Osteocyte (in vitro differentiated cells): ENCODE data around the gene CD3E. TPM values are rescaled to one million over a fixed set of nuclear protein-coding genes. Genes with fewer than 3 reads are reported as not detected.
A peak's percentile ranks its signal among the peaks of the same experiment; 100 is the strongest.

Experiments used
- DNase-seq: peaks from one replicate; pipeline ENCODE4 v3.0.0; 2021; ENCODE audit warnings: mixed read lengths; ENCODE audit not compliant: unreplicated experiment; ENCODE audit errors: extremely low spot score
- H3K27ac Mint-ChIP-seq: one replicate; pipeline ENCODE4 v1.8.0; 2021; ENCODE audit warnings: mild to moderate bottlenecking, mixed read lengths; ENCODE audit not compliant: unreplicated experiment
- H3K27me3 Mint-ChIP-seq: one replicate; pipeline ENCODE4 v1.8.0; 2021; ENCODE audit warnings: mixed read lengths; ENCODE audit not compliant: unreplicated experiment
- H3K36me3 Mint-ChIP-seq: one replicate; pipeline ENCODE4 v1.8.0; 2021; ENCODE audit warnings: mixed read lengths; ENCODE audit not compliant: unreplicated experiment
- H3K4me1 Mint-ChIP-seq: one replicate; pipeline ENCODE4 v1.8.0; 2021; ENCODE audit warnings: mixed read lengths; ENCODE audit not compliant: unreplicated experiment
- H3K4me3 Mint-ChIP-seq: one replicate; pipeline ENCODE4 v1.8.0; 2021; ENCODE audit warnings: mild to moderate bottlenecking, moderate library complexity, mixed read lengths; ENCODE audit not compliant: unreplicated experiment
- H3K9me3 Mint-ChIP-seq: one replicate; pipeline ENCODE4 v1.8.0; 2021; ENCODE audit warnings: mixed read lengths; ENCODE audit not compliant: unreplicated experiment
- total RNA-seq: library from RNA; stranded (reverse); gene quantifications from 2 replicates; pipeline ENCODE4 v1.2.1, GENCODE V29; 2021
- TF ChIP-seq, protein P1 (sequence below): fragments of 200-600 bp; sonication (generic); IDR thresholded peaks from 2 replicates; pipeline ENCODE4 v1.5.0; 2021; ENCODE audit warnings: antibody characterized with exemption, mild to moderate bottlenecking, moderate library complexity

The CD3E gene
- total RNA-seq, 1 donor from 2014 or later, result not detected

DNA sequence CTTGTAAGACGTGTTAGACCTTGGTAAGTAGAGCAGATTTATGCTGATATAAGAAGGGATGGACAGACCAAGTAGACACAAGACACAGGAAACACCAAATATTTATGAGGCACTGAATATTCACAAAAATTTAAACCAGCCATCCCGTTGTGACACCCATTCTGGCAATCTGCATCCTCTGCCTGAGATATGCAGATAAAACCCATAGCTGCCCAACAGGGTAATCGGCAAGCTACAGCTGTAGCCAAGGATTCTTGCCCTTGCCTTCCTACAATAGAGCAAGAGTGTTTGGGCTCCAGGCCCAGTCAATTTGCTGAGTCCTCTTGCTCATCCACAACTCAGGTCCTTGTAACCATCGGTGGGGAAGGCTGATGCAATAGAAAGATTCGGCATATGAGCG, 21.9 kb upstream of the CD3E start:
- TF ChIP-seq, protein P1, sequence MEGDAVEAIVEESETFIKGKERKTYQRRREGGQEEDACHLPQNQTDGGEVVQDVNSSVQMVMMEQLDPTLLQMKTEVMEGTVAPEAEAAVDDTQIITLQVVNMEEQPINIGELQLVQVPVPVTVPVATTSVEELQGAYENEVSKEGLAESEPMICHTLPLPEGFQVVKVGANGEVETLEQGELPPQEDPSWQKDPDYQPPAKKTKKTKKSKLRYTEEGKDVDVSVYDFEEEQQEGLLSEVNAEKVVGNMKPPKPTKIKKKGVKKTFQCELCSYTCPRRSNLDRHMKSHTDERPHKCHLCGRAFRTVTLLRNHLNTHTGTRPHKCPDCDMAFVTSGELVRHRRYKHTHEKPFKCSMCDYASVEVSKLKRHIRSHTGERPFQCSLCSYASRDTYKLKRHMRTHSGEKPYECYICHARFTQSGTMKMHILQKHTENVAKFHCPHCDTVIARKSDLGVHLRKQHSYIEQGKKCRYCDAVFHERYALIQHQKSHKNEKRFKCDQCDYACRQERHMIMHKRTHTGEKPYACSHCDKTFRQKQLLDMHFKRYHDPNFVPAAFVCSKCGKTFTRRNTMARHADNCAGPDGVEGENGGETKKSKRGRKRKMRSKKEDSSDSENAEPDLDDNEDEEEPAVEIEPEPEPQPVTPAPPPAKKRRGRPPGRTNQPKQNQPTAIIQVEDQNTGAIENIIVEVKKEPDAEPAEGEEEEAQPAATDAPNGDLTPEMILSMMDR, result no peak
- DNase-seq, result peak; percentile 32
- H3K27me3 Mint-ChIP-seq, result peaks cover 30% of the 10 kb centered on the region
- H3K9me3 Mint-ChIP-seq, result no peaks in the 10 kb centered on the region
- H3K4me1 Mint-ChIP-seq, result no peaks in the 10 kb centered on the region
- no peaks in the 10 kb centered on the region for H3K36me3 Mint-ChIP-seq
- H3K27ac Mint-ChIP-seq, result no peak overlapping the region
- H3K4me3 Mint-ChIP-seq, result no peak overlapping the region

DNA sequence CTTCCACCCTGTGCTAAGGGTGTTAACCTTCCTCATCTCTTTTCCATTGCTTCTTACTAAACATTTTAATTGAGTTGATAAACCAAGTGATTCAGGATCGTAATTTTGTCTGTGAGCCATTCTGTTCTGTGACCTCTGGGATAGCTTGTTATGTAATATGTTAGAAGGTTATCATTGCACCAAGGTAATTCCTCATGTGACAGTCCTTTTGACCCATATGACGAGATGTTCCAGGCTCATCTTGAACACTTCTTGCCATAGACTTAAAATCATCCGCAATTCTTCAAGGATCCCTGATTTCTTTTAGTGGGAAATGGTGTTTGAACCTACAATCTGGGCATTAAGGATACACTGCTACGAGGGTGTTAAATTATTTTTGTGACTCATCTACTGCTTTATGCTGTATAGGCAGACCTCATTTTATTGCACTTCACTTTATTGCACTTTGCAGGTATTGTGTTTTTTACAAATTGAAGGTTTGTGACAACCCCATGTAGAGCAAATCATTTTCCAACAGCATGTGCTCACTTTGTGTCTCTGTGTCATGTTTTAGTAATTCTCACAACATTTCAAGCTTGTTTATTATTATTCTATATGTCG, 21.4 kb upstream of the CD3E start:
- Mint-ChIP-seq H3K36me3 (no peaks in the 10 kb centered on the region), H3K4me3 (no peak overlapping the region), H3K27ac (no peak overlapping the region), H3K9me3 (no peaks in the 10 kb centered on the region), H3K27me3 (peaks cover 30% of the 10 kb centered on the region), H3K4me1 (no peaks in the 10 kb centered on the region)
- no peak for DNase-seq
- TF ChIP-seq, protein P1, result no peak

DNA sequence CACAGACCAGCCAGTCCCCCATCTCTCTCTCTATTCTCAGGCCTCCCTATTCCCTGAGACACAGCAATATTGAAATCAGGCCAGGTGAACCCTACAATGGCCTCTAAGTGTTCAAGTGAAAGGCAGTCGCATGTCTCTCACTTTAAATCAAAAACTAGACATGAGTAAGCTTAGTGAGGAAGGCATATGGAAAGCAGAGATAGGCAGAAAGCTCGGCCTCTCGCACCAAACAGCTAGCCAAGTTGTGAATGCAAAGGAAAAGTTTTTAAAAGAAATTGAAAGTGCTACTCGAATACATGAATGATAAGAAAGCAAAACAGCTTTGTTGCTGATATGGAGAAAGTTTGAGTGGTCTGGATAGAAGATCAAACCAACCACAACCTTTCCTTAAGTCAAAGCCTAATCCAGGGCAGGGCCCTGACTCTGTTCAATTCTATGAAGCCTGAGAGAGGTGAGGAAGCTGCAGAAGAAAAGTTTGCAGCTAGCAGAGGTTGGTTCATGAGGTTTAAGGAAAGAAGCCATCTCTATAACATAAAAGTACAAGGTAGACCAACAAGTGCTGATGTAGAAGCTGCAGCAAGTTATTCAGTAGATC, 20.7 kb upstream of the CD3E start:
- no peaks in the 10 kb centered on the region for H3K9me3 Mint-ChIP-seq
- no peak overlapping the region for H3K27ac Mint-ChIP-seq
- H3K27me3 Mint-ChIP-seq, result peaks cover 30% of the 10 kb centered on the region
- H3K4me1 Mint-ChIP-seq, result no peaks in the 10 kb centered on the region
- DNase-seq, result peak; percentile 17
- H3K36me3 Mint-ChIP-seq, result no peaks in the 10 kb centered on the region
- TF ChIP-seq, protein P1, result no peak
- no peak overlapping the region for H3K4me3 Mint-ChIP-seq

DNA sequence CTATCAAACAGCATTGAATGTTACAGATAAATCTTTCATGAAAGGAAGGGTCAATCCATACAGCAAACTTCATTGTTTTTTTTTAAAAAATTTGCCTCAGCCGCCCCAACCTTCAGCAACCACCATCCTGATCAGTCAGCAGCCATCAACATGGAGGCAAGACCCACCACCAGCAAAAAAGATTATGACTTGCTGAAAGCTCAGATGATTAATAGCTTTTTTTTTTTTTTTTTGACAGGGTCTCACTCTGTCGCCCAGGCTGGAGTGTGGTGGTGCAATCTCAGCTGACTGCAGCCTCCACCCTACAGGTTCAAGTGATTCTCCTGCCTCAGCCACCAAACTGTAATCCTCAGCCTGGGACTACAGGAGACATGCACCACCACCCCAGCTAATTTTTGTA, 18.0 kb upstream of the CD3E start:
- H3K4me1 Mint-ChIP-seq, result peaks cover 8% of the 10 kb centered on the region
- TF ChIP-seq, protein P1, result no peak
- no peak for DNase-seq
- H3K27ac Mint-ChIP-seq, result no peak overlapping the region
- peaks cover 38% of the 10 kb centered on the region for H3K27me3 Mint-ChIP-seq
- peaks cover 3% of the 10 kb centered on the region for H3K9me3 Mint-ChIP-seq
- no peak overlapping the region for H3K4me3 Mint-ChIP-seq
- peaks cover 2% of the 10 kb centered on the region for H3K36me3 Mint-ChIP-seq

DNA sequence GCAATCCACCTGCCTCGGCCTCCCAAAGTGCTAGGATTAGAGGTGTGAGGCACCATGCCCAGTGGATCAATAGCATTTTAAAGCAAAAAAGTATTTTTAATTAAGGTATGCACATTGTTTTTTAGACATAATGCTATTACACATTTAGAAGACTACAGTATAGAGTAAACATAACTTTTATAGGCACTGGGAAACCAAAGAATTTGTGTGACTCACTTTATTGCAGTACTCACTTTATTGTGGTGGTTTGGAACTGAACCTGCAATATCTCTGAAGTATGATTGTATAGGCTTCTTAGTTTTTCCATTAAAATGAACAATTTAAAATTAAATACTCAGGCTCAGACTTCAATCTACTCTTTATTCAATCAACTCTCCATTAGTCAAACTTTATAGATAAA, 17.5 kb upstream of the CD3E start:
- Mint-ChIP-seq H3K27me3 (peaks cover 41% of the 10 kb centered on the region), H3K27ac (no peak overlapping the region), H3K4me1 (peaks cover 8% of the 10 kb centered on the region), H3K9me3 (peaks cover 3% of the 10 kb centered on the region), H3K4me3 (no peak overlapping the region), H3K36me3 (peaks cover 2% of the 10 kb centered on the region)
- TF ChIP-seq, protein P1, result no peak
- no peak for DNase-seq
